Thymus (tissue), 11 donors: ENCODE data around the gene RAMP3. TPM values are rescaled to one million over a fixed set of nuclear protein-coding genes. Genes with fewer than 3 reads are reported as not detected.

Source experiments
- DNase-seq, 9 donors: peaks; one replicate each; pipeline ENCODE4 v3.0.0-alpha.2; 2013; ENCODE audit warnings: low spot score in 9 of 9, low read depth in 6 of 9, missing footprints in 1 of 9
- H3K27ac ChIP-seq, 2 donors: one replicate each; pipeline ENCODE4 v1.5.1; 2013; ENCODE audit warnings: control low read depth in 1 of 2, low read depth in 1 of 2, low read length in 1 of 2, mild to moderate bottlenecking in 1 of 2, moderate library complexity in 1 of 2
- H3K27me3 ChIP-seq, 2 donors: one replicate each; pipeline ENCODE4 v1.5.1; 2013; ENCODE audit warnings: low read length in 1 of 2; ENCODE audit not compliant: control insufficient read depth in 2 of 2, insufficient read depth in 1 of 2
- H3K36me3 ChIP-seq, 2 donors: one replicate each; pipeline ENCODE4 v1.5.1; 2013; ENCODE audit warnings: low read length in 1 of 2, mild to moderate bottlenecking in 1 of 2, moderate library complexity in 1 of 2; ENCODE audit not compliant: control insufficient read depth in 2 of 2, insufficient read depth in 2 of 2
- H3K4me1 ChIP-seq, 2 donors: one replicate each; pipeline ENCODE4 v1.5.1; 2013; ENCODE audit warnings: low read length in 2 of 2; ENCODE audit not compliant: control insufficient read depth in 2 of 2, insufficient read depth in 2 of 2
- H3K4me3 ChIP-seq, 2 donors: one replicate each; pipeline ENCODE4 v1.5.1; 2013; ENCODE audit warnings: low read length in 2 of 2, control low read depth in 1 of 2, mild to moderate bottlenecking in 1 of 2
- H3K9me3 ChIP-seq, 2 donors: one replicate each; pipeline ENCODE4 v1.5.1; 2013; ENCODE audit warnings: low read length in 1 of 2, mild to moderate bottlenecking in 1 of 2; ENCODE audit not compliant: control insufficient read depth in 2 of 2, insufficient read depth in 1 of 2
- WGBS: extraction: QIAGEN DNeasy Blood & Tissue Kit; methylation state at CpG from one replicate; pipeline ENCODE4 v1.1.7; 2013; 5-methylcytosine and 5-hydroxymethylcytosine counted together
- polyA plus RNA-seq: library from polyadenylated mRNA; stranded (reverse); fragments of 200-250 nt; gene quantifications from one replicate; pipeline ENCODE4 v1.2.3, GENCODE V29; 2013
- total RNA-seq: library from RNA; stranded (reverse); fragments of 120-200 nt; gene quantifications from one replicate; pipeline ENCODE4 v1.2.4, GENCODE V29; 2013
- donor health status: healthy.

Gene RAMP3
- total and polyA plus RNA-seq, 2 donors, result 5.2 to 23.8 TPM

GRCh38 chr7:45178241-45179225 lies 20.9 kb downstream of the RAMP3 start:
- WGBS, result 85% methylated on average over 13 of the region's 13 CpGs
- no peak overlapping the region for H3K4me3 ChIP-seq
- no peak for DNase-seq
- H3K9me3 ChIP-seq, result no peaks in the 10 kb centered on the region
- H3K36me3 ChIP-seq, result no peaks in the 10 kb centered on the region
- no peak overlapping the region for H3K27ac ChIP-seq
- no peaks in the 10 kb centered on the region for H3K27me3 ChIP-seq
- H3K4me1 ChIP-seq, result no peaks in the 10 kb centered on the region

GRCh38 chr7:45179666-45180065 lies 22.1 kb downstream of the RAMP3 start:
- no peak overlapping the region for H3K4me3 ChIP-seq
- 88% methylated on average over 9 of the region's 9 CpGs for WGBS
- no peak overlapping the region for H3K27ac ChIP-seq
- no peak for DNase-seq
- no peaks in the 10 kb centered on the region for H3K4me1 ChIP-seq
- H3K36me3 ChIP-seq, result no peaks in the 10 kb centered on the region
- no peaks in the 10 kb centered on the region for H3K27me3 ChIP-seq
- H3K9me3 ChIP-seq, result no peaks in the 10 kb centered on the region

- H3K27ac ChIP-seq, result no peak overlapping the region
- H3K36me3 ChIP-seq, result no peaks in the 10 kb centered on the region
- no peaks in the 10 kb centered on the region for H3K9me3 ChIP-seq
- H3K27me3 ChIP-seq, result no peaks in the 10 kb centered on the region
- H3K4me1 ChIP-seq, result no peaks in the 10 kb centered on the region
- H3K4me3 ChIP-seq, result no peak overlapping the region
- WGBS, result 91% methylated on average over 13 of the region's 13 CpGs
- no peak for DNase-seq
Measured at GRCh38 chr7:45180084-45180986, 22.7 kb downstream of the RAMP3 start.

GRCh38 chr7:45181286-45181960 lies 23.8 kb downstream of the RAMP3 start:
- no peaks in the 10 kb centered on the region for H3K27me3 ChIP-seq
- no peaks in the 10 kb centered on the region for H3K36me3 ChIP-seq
- 92% methylated on average over 7 of the region's 7 CpGs for WGBS
- H3K27ac ChIP-seq, result no peak overlapping the region
- DNase-seq, result no peak
- no peaks in the 10 kb centered on the region for H3K9me3 ChIP-seq
- no peak overlapping the region for H3K4me3 ChIP-seq
- H3K4me1 ChIP-seq, result no peaks in the 10 kb centered on the region

- Histone ChIP-seq H3K36me3 (no peaks in the 10 kb centered on the region), H3K4me3 (no peak overlapping the region), H3K27ac (no peak overlapping the region), H3K9me3 (no peaks in the 10 kb centered on the region), H3K4me1 (no peaks in the 10 kb centered on the region), H3K27me3 (no peaks in the 10 kb centered on the region)
- WGBS, result 83% methylated on average over 8 of the region's 8 CpGs
- no peak for DNase-seq
Measured at GRCh38 chr7:45181991-45182855, 24.6 kb downstream of the RAMP3 start.

GRCh38 chr7:45182856-45183710 lies 25.5 kb downstream of the RAMP3 start:
- DNase-seq, result no peak
- H3K36me3 ChIP-seq, result no peaks in the 10 kb centered on the region
- no peak overlapping the region for H3K4me3 ChIP-seq
- H3K9me3 ChIP-seq, result no peaks in the 10 kb centered on the region
- WGBS, result 93% methylated on average over 21 of the region's 21 CpGs
- H3K4me1 ChIP-seq, result no peaks in the 10 kb centered on the region
- H3K27ac ChIP-seq, result no peak overlapping the region
- no peaks in the 10 kb centered on the region for H3K27me3 ChIP-seq

- 92% methylated on average over 10 of the region's 10 CpGs for WGBS
- Histone ChIP-seq H3K27me3 (no peaks in the 10 kb centered on the region), H3K27ac (no peak overlapping the region), H3K9me3 (no peaks in the 10 kb centered on the region), H3K4me3 (no peak overlapping the region), H3K4me1 (no peaks in the 10 kb centered on the region), H3K36me3 (no peaks in the 10 kb centered on the region)
- no peak for DNase-seq
Measured at GRCh38 chr7:45183711-45184210, 26.2 kb downstream of the RAMP3 start.
